Measurements from ENCODE around the gene ATP2B1.

- no peak for TF ChIP-seq SETDB1 (IDR thresholded peaks at IDR 0.05; ENCODE audit: insufficient read length, low read length)
- no peak for TF ChIP-seq CTCF (tag by site-specific recombination; IDR thresholded peaks at IDR 0.05)
- no peak for TF ChIP-seq PBX3 (CRISPR knock-in tag; IDR thresholded peaks at IDR 0.05)
- no peak for TF ChIP-seq ZNF548 (tag by site-specific recombination; IDR thresholded peaks at IDR 0.05)
- no peak for TF ChIP-seq ZNF121 (tag by site-specific recombination; IDR thresholded peaks at IDR 0.05)
- TF ChIP-seq ZBTB49 (tag by site-specific recombination; IDR thresholded peaks at IDR 0.05; ENCODE audit: low read depth): no peak
- no peak for TF ChIP-seq REST (tag by site-specific recombination; IDR thresholded peaks at IDR 0.05)
- no peak for TF ChIP-seq ZNF510 (tag by site-specific recombination; IDR thresholded peaks at IDR 0.05; ENCODE audit: insufficient replicate concordance)
- no peak for TF ChIP-seq YY2 (tag by site-specific recombination; IDR thresholded peaks at IDR 0.05)
- TF ChIP-seq ZNF416 (tag by site-specific recombination; IDR thresholded peaks at IDR 0.05): no peak
- TF ChIP-seq ZIC2 (tag by site-specific recombination; IDR thresholded peaks at IDR 0.05): no peak
- no peak for TF ChIP-seq ZNF148 (tag by site-specific recombination; IDR thresholded peaks at IDR 0.05; ENCODE audit: borderline replicate concordance)
- TF ChIP-seq HOXD13 (CRISPR knock-in tag; IDR thresholded peaks at IDR 0.05; ENCODE audit: borderline replicate concordance): no peak
- no peak for TF ChIP-seq ZBTB7A (tag by site-specific recombination; IDR thresholded peaks at IDR 0.05; ENCODE audit: low read depth)
Measured at GRCh38 chr12:89571491-89572195, 137.0 kb downstream of the ATP2B1 start.

All from HEK293 (cell line).